ENCODE results near the gene HOXC12.

DNA sequence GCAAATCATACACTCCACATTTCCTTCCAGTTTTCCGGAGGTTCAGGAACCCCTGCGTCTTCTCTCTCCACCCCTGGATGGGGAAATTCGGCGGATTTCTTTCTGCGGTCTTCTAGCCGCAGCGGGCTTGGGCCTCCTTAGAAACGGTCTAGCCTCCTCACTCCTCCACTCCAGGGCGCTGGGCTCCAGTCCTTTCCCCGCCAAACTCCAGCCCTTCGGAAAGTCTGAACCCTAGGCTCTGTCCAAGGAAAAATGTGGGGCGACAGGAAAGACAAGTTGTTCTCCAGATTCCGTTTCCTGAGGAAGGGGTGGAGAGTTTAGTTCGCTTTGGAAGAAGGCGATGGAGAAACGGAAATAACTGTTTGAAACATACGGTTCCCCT, 28.9 kb downstream of the HOXC12 start:
- TF ChIP-seq, protein P1, sequence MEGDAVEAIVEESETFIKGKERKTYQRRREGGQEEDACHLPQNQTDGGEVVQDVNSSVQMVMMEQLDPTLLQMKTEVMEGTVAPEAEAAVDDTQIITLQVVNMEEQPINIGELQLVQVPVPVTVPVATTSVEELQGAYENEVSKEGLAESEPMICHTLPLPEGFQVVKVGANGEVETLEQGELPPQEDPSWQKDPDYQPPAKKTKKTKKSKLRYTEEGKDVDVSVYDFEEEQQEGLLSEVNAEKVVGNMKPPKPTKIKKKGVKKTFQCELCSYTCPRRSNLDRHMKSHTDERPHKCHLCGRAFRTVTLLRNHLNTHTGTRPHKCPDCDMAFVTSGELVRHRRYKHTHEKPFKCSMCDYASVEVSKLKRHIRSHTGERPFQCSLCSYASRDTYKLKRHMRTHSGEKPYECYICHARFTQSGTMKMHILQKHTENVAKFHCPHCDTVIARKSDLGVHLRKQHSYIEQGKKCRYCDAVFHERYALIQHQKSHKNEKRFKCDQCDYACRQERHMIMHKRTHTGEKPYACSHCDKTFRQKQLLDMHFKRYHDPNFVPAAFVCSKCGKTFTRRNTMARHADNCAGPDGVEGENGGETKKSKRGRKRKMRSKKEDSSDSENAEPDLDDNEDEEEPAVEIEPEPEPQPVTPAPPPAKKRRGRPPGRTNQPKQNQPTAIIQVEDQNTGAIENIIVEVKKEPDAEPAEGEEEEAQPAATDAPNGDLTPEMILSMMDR (IDR thresholded peaks at IDR 0.05; ENCODE audit: insufficient read depth, low read depth, low read length) = no peak
- TF ChIP-seq EZH2 (IDR thresholded peaks at IDR 0.05; ENCODE audit: insufficient read depth, low read length) = no peak

Measured in astrocyte (in vitro differentiated cells and primary cell).